Neural progenitor cell (in vitro differentiated cells): ENCODE results near the gene RDH11. TPM values are rescaled to one million over a fixed set of nuclear protein-coding genes. Genes with fewer than 3 reads are reported as not detected.

Source experiments
- DNase-seq: peaks from one replicate; pipeline ENCODE4 v3.0.0-alpha.2; 2016; ENCODE audit warnings: low spot score
- H2AFZ ChIP-seq: fragments of 200-600 bp; sonication (generic); replicated peaks from 2 replicates; pipeline ENCODE4 v1.6.1; 2016; ENCODE audit warnings: antibody characterized with exemption
- H3F3A ChIP-seq: fragments of 200-600 bp; sonication (generic); 2 replicates; pipeline ENCODE4 v1.6.1; 2016; ENCODE audit warnings: antibody characterized with exemption, low read depth
- H3K27ac ChIP-seq: fragments of 200-600 bp; sonication (generic); 2 replicates; pipeline ENCODE4 v1.5.1; 2016; ENCODE audit warnings: mild to moderate bottlenecking
- H3K27me3 ChIP-seq: fragments of 200-600 bp; sonication (generic); 2 replicates; pipeline ENCODE4 v1.6.1; 2016; ENCODE audit warnings: mild to moderate bottlenecking, moderate library complexity
- H3K36me3 ChIP-seq: fragments of 200-600 bp; sonication (generic); 2 replicates; pipeline ENCODE4 v1.5.1; 2016
- H3K4me1 ChIP-seq: fragments of 200-600 bp; sonication (generic); 2 replicates; pipeline ENCODE4 v1.6.1; 2016; ENCODE audit warnings: mixed run types
- H3K4me2 ChIP-seq: fragments of 200-600 bp; sonication (generic); 2 replicates; pipeline ENCODE4 v1.6.1; 2016
- H3K4me3 ChIP-seq: fragments of 200-600 bp; sonication (generic); 2 replicates; pipeline ENCODE4 v1.5.1; 2016
- H3K79me2 ChIP-seq: fragments of 200-600 bp; sonication (generic); 2 replicates; pipeline ENCODE4 v1.6.1; 2016; ENCODE audit warnings: low read depth
- H3K9ac ChIP-seq: fragments of 200-600 bp; sonication (generic); 2 replicates; pipeline ENCODE4 v1.6.1; 2016
- H3K9me3 ChIP-seq: fragments of 200-600 bp; sonication (generic); 2 replicates; pipeline ENCODE4 v1.5.1; 2016; ENCODE audit warnings: low read depth
- H4K20me1 ChIP-seq: fragments of 200-600 bp; sonication (generic); 2 replicates; pipeline ENCODE4 v1.6.1; 2016; ENCODE audit warnings: low read depth
- H3K27ac Mint-ChIP-seq: 3 replicates; pipeline ENCODE4 v1.8.0; 2021; ENCODE audit warnings: mixed read lengths
- H3K27me3 Mint-ChIP-seq: 2 replicates; pipeline ENCODE4 v1.8.0; 2022; ENCODE audit warnings: low read depth, mild to moderate bottlenecking, inconsistent platforms, moderate library complexity, mixed read lengths; ENCODE audit not compliant: insufficient read depth
- H3K36me3 Mint-ChIP-seq: 3 replicates; pipeline ENCODE4 v1.8.0; 2021; ENCODE audit warnings: mixed read lengths
- H3K4me1 Mint-ChIP-seq: 3 replicates; pipeline ENCODE4 v1.8.0; 2021; ENCODE audit warnings: mixed read lengths
- H3K4me3 Mint-ChIP-seq: 3 replicates; pipeline ENCODE4 v1.8.0; 2021; ENCODE audit warnings: mild to moderate bottlenecking, moderate library complexity, mixed read lengths
- H3K9me3 Mint-ChIP-seq: 3 replicates; pipeline ENCODE4 v1.8.0; 2020; ENCODE audit warnings: mixed read lengths
- CTCF ChIP-seq: fragments of 200-600 bp; sonication (generic); IDR thresholded peaks from 2 replicates; pipeline ENCODE4 v1.5.1; 2017; ENCODE audit warnings: antibody characterized with exemption, mild to moderate bottlenecking
- EZH2 ChIP-seq: fragments of 200-600 bp; sonication (generic); IDR thresholded peaks from 2 replicates; pipeline ENCODE4 v1.6.1; 2017; ENCODE audit warnings: antibody characterized with exemption, mild to moderate bottlenecking, moderate library complexity
- EZH2phosphoT487 ChIP-seq: fragments of 200-600 bp; sonication (generic); IDR thresholded peaks from 2 replicates; pipeline ENCODE4 v1.6.1; 2017; ENCODE audit warnings: antibody characterized with exemption
- total RNA-seq: library from RNA; depleted of rRNA; stranded (reverse); fragments of >200 nt; gene quantifications from 2 replicates; pipeline ENCODE4 v1.2.3, GENCODE V29; 2015; ENCODE audit warnings: low replicate concordance

The RDH11 gene, protein sequence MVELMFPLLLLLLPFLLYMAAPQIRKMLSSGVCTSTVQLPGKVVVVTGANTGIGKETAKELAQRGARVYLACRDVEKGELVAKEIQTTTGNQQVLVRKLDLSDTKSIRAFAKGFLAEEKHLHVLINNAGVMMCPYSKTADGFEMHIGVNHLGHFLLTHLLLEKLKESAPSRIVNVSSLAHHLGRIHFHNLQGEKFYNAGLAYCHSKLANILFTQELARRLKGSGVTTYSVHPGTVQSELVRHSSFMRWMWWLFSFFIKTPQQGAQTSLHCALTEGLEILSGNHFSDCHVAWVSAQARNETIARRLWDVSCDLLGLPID
- 80.6 and 90.6 TPM in 2 replicates for total RNA-seq

- Mint-ChIP-seq H3K4me3 (peak within 1 kb of the TSS; percentile 97), H3K27me3 (peaks cover 5% of the 10 kb centered on the region), H3K4me1 (peaks cover 12% of the 10 kb centered on the region), H3K9me3 (no peaks in the 10 kb centered on the region), H3K27ac (peak within 1 kb of the TSS; percentile 50), H3K36me3 (peaks cover 13% of the 10 kb centered on the region)
- Histone ChIP-seq H3K9ac (peak within 1 kb of the TSS; percentile 66), H3K27me3 (peaks cover 7% of the 10 kb centered on the region), H3K4me2 (peak within 1 kb of the TSS; percentile 89), H3K79me2 (peaks cover 50% of the 10 kb centered on the region), H3F3A (no peaks in the 10 kb centered on the region), H3K9me3 (no peaks in the 10 kb centered on the region), H3K36me3 (no peaks in the 10 kb centered on the region), H3K4me3 (peak within 1 kb of the TSS; percentile 95), H2AFZ (peak within 1 kb of the TSS; percentile 81), H4K20me1 (peaks cover 40% of the 10 kb centered on the region), H3K4me1 (peaks cover 17% of the 10 kb centered on the region), H3K27ac (peak within 1 kb of the TSS; percentile 63)
- peak; percentile 94 for DNase-seq
- TF ChIP-seq EZH2: no peak
- TF ChIP-seq CTCF: no peak
- no peak for TF ChIP-seq EZH2phosphoT487
These were observed at the start of gene RDH11 for GRCh38 chr14:67695394-67695949. Gene RDH11 (minus strand): TSS chr14:67695764. CDS start chr14:67695703, 61 bp downstream.

GRCh38 chr14:67744046-67744445, 48.5 kb upstream of the RDH11 start:
- Histone ChIP-seq H3K9ac (no peak overlapping the region), H3K79me2 (no peaks in the 10 kb centered on the region), H3K4me2 (no peak overlapping the region), H3K36me3 (no peaks in the 10 kb centered on the region), H3K4me1 (no peaks in the 10 kb centered on the region), H3F3A (no peaks in the 10 kb centered on the region), H2AFZ (no peak overlapping the region), H3K9me3 (no peaks in the 10 kb centered on the region), H4K20me1 (no peaks in the 10 kb centered on the region), H3K4me3 (no peak overlapping the region), H3K27me3 (no peaks in the 10 kb centered on the region), H3K27ac (no peak overlapping the region)
- Mint-ChIP-seq H3K27me3 (no peaks in the 10 kb centered on the region), H3K36me3 (peaks cover 10% of the 10 kb centered on the region), H3K4me1 (no peaks in the 10 kb centered on the region), H3K9me3 (no peaks in the 10 kb centered on the region), H3K27ac (no peak overlapping the region), H3K4me3 (no peak overlapping the region)
- DNase-seq: no peak
- TF ChIP-seq EZH2 (no peak), CTCF (no peak)

DNA sequence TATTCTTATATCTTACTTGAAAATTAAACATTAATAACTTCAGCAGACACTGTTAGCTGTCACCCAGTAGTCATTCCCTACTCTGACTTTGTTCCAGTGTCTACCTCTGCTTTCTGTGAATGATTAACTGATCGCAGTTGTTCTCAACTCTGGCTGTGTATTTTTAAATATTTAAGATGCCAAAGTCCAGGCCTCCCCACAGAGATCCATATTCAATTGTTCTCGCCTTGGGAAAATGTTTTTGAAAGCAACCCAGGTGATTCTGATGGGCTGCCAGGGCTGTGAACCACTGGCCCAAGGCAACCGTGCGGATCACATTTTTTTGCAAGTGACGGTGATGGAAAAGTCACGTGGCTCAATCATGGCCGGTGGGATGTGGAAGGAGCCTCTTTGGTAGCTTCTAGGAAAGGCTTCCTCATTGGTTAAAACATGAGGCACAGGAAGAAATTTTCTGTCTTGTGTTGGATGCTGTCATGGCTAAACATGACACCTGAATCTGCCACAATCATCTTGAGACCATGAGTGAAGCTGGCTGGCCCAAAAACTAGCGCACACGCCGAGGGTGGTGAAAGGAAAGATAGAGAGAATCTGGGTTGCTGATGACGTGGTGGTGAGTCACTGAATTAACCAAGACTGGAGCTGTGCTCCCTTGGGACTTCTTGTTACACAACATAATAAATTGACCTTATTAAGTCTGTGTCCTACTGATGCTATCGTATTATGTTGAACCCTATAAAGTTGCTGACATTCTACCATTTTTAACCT, 43.4 kb upstream of the RDH11 start:
- Mint-ChIP-seq H3K36me3 (no peaks in the 10 kb centered on the region), H3K4me1 (no peaks in the 10 kb centered on the region), H3K4me3 (no peak overlapping the region), H3K9me3 (no peaks in the 10 kb centered on the region), H3K27ac (no peak overlapping the region), H3K27me3 (peaks cover 4% of the 10 kb centered on the region)
- Histone ChIP-seq H4K20me1 (no peaks in the 10 kb centered on the region), H3K9me3 (no peaks in the 10 kb centered on the region), H3K27me3 (no peaks in the 10 kb centered on the region), H3K9ac (no peak overlapping the region), H3K4me3 (no peak overlapping the region), H3K36me3 (no peaks in the 10 kb centered on the region), H2AFZ (no peak overlapping the region), H3F3A (no peaks in the 10 kb centered on the region), H3K27ac (no peak overlapping the region), H3K4me1 (no peaks in the 10 kb centered on the region), H3K79me2 (no peaks in the 10 kb centered on the region), H3K4me2 (no peak overlapping the region)
- DNase-seq: no peak
- TF ChIP-seq EZH2: no peak
- TF ChIP-seq EZH2phosphoT487: no peak
- TF ChIP-seq CTCF: no peak
